Type B pancreatic cell (in vitro differentiated cells): Measurements from ENCODE around the gene THOC1. TPM values are rescaled to one million over a fixed set of nuclear protein-coding genes. Genes with fewer than 3 reads are reported as not detected.

Source experiments
- DNase-seq: peaks from one replicate; pipeline ENCODE4 v3.0.0; 2021; ENCODE audit warnings: mixed read lengths; ENCODE audit not compliant: unreplicated experiment; ENCODE audit errors: extremely low spot score
- H3K27ac Mint-ChIP-seq: 2 replicates; pipeline ENCODE4 v1.8.0; 2021; ENCODE audit warnings: mild to moderate bottlenecking, mixed read lengths
- H3K27me3 Mint-ChIP-seq: 2 replicates; pipeline ENCODE4 v1.8.0; 2021; ENCODE audit warnings: mixed read lengths
- H3K36me3 Mint-ChIP-seq: 2 replicates; pipeline ENCODE4 v1.8.0; 2021; ENCODE audit warnings: mixed read lengths
- H3K4me1 Mint-ChIP-seq: one replicate; pipeline ENCODE4 v1.8.0; 2021; ENCODE audit warnings: mixed read lengths; ENCODE audit not compliant: unreplicated experiment
- H3K4me3 Mint-ChIP-seq: 2 replicates; pipeline ENCODE4 v1.8.0; 2021; ENCODE audit warnings: mild to moderate bottlenecking, mixed read lengths
- H3K9me3 Mint-ChIP-seq: 2 replicates; pipeline ENCODE4 v1.8.0; 2021; ENCODE audit warnings: mixed read lengths
- total RNA-seq: library from RNA; stranded (reverse); gene quantifications from 2 replicates; pipeline ENCODE4 v1.2.1, GENCODE V29; 2021; ENCODE audit warnings: low replicate concordance
- TF ChIP-seq, protein P1 (sequence below): fragments of 200-600 bp; sonication (generic); conservative IDR thresholded peaks from 2 replicates; pipeline ENCODE4 v1.5.0; 2021; ENCODE audit warnings: antibody characterized with exemption, mild to moderate bottlenecking

The THOC1 gene
- total RNA-seq, 1 donor from 2014 or later = 58.3 TPM

GRCh38 chr18:261398-262073, 6.3 kb downstream of the THOC1 start:
- H3K27ac Mint-ChIP-seq = no peak overlapping the region
- H3K36me3 Mint-ChIP-seq = peaks cover 34% of the 10 kb centered on the region
- no peaks in the 10 kb centered on the region for H3K27me3 Mint-ChIP-seq
- no peak for DNase-seq
- TF ChIP-seq, protein P1, sequence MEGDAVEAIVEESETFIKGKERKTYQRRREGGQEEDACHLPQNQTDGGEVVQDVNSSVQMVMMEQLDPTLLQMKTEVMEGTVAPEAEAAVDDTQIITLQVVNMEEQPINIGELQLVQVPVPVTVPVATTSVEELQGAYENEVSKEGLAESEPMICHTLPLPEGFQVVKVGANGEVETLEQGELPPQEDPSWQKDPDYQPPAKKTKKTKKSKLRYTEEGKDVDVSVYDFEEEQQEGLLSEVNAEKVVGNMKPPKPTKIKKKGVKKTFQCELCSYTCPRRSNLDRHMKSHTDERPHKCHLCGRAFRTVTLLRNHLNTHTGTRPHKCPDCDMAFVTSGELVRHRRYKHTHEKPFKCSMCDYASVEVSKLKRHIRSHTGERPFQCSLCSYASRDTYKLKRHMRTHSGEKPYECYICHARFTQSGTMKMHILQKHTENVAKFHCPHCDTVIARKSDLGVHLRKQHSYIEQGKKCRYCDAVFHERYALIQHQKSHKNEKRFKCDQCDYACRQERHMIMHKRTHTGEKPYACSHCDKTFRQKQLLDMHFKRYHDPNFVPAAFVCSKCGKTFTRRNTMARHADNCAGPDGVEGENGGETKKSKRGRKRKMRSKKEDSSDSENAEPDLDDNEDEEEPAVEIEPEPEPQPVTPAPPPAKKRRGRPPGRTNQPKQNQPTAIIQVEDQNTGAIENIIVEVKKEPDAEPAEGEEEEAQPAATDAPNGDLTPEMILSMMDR = no peak
- no peak overlapping the region for H3K4me3 Mint-ChIP-seq
- H3K9me3 Mint-ChIP-seq = no peaks in the 10 kb centered on the region
- H3K4me1 Mint-ChIP-seq = peaks cover 5% of the 10 kb centered on the region

DNA sequence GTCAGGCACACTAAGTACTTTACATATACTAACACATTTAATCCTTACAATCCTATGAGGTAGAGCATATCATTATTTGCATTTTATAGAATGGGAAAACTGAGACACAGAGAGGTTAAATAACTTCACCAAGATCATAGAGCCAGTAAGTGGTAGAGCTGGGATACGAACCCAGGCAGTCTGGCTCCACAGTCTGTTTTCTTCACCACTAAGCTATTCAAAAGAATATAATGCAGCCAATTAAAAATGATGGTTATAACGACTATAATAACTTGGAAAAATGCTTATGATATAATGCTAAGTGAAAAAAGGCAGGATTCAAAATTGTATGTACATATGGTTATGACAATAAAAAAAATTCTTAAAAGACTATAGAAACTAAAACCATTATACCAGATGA, 7.3 kb downstream of the THOC1 start:
- DNase-seq = no peak
- Mint-ChIP-seq H3K9me3 (no peaks in the 10 kb centered on the region), H3K4me3 (no peak overlapping the region), H3K36me3 (peaks cover 41% of the 10 kb centered on the region), H3K27me3 (no peaks in the 10 kb centered on the region), H3K4me1 (no peaks in the 10 kb centered on the region), H3K27ac (no peak overlapping the region)
- TF ChIP-seq, protein P1 = no peak

GRCh38 chr18:255171-255570, 12.7 kb downstream of the THOC1 start:
- Mint-ChIP-seq H3K27ac (no peak overlapping the region), H3K4me1 (no peaks in the 10 kb centered on the region), H3K9me3 (no peaks in the 10 kb centered on the region), H3K36me3 (peaks cover 27% of the 10 kb centered on the region), H3K27me3 (no peaks in the 10 kb centered on the region), H3K4me3 (no peak overlapping the region)
- TF ChIP-seq, protein P1 = no peak
- no peak for DNase-seq

DNA sequence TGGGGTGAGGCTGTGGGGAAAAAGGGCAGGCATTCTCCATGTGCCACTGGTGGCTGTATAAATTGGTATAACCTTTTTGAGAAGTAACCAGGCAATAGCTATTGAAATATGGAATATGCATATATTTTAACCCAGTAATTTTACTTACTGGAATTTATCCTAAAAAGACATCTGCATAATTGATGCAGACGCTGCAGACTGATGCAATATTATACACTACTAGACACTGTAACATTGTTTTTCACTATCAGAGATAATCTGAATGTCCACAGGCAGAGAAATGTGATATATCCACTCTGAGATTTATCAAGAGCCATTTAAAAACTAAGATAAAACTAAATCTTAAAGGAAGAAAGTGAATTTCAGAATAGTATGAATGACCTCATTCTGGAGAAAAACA, 14.7 kb downstream of the THOC1 start:
- TF ChIP-seq, protein P1 = no peak
- Mint-ChIP-seq H3K4me3 (no peak overlapping the region), H3K27ac (no peak overlapping the region), H3K27me3 (no peaks in the 10 kb centered on the region), H3K36me3 (peaks cover 31% of the 10 kb centered on the region), H3K9me3 (no peaks in the 10 kb centered on the region), H3K4me1 (no peaks in the 10 kb centered on the region)
- no peak for DNase-seq

- Mint-ChIP-seq H3K4me1 (no peaks in the 10 kb centered on the region), H3K27me3 (no peaks in the 10 kb centered on the region), H3K4me3 (no peak overlapping the region), H3K9me3 (no peaks in the 10 kb centered on the region), H3K27ac (no peak overlapping the region), H3K36me3 (peaks cover 21% of the 10 kb centered on the region)
- TF ChIP-seq, protein P1 = no peak
- no peak for DNase-seq
These were observed 16.3 kb downstream of the THOC1 start for GRCh38 chr18:251572-251971.

DNA sequence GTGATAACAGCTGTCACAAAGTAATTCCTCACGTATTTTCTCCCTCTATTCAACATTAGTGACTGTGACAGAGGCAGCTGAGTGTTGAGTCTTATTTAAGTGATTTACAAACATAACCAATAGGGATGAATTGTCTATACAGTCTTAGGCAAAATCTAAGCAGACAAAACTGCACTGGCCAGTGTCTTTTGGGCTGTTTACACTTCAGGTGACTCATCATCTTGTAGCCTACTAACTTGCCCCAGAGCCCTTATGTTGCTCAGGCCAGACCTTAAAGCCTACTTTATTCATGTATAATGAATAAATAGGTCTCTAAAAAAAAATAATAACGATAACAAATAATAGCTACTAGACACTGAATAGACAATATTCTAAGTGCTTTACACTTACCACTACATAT, 17.2 kb downstream of the THOC1 start:
- no peaks in the 10 kb centered on the region for H3K4me1 Mint-ChIP-seq
- H3K9me3 Mint-ChIP-seq = no peaks in the 10 kb centered on the region
- no peak overlapping the region for H3K4me3 Mint-ChIP-seq
- DNase-seq = no peak
- H3K36me3 Mint-ChIP-seq = peaks cover 19% of the 10 kb centered on the region
- TF ChIP-seq, protein P1 = no peak
- H3K27ac Mint-ChIP-seq = no peak overlapping the region
- no peaks in the 10 kb centered on the region for H3K27me3 Mint-ChIP-seq
